Body of pancreas (tissue), 4 donors: ENCODE measurements around the gene KRT6A.

Experiments
- POLR2A ChIP-seq, 3 donors: fragments of 450-650 bp; IDR thresholded peaks; one replicate each; pipeline ENCODE4 v1.6.1; 2016; ENCODE audit warnings: antibody characterized with exemption in 3 of 3, mild to moderate bottlenecking in 2 of 3
- TF ChIP-seq, protein P1 (sequence below), 7 experiments: fragments of 450-650 bp in 4 of 7; fragments of 200-600 bp in 3 of 7; sonication (generic) in 3 of 7; IDR thresholded peaks; one replicate each; pipeline ENCODE4 v1.5.1; 2016 to 2019; ENCODE audit warnings: antibody characterized with exemption in 7 of 7

DNA sequence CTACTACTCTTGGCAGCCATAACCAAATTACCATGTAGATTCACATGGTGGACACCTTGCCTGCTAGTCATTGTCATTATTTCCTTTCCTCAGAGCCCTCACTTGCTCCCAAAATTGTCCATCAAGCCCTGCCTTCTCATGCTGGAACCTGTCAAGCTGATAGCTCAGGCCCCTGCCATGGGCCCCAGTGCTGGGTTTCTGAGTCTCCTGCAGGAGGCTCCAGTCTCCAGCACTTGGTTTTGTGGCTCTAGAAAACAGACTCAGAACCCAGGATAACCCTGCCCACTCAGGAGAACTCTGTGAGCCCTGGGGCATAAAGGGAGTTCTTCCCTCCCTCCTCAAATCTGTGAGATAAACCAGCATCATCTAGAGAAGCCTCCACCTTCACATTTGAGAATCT lies 49.1 kb upstream of the KRT6A start:
- TF ChIP-seq POLR2A (IDR thresholded peaks at IDR 0.05): no peak
- TF ChIP-seq, protein P1, sequence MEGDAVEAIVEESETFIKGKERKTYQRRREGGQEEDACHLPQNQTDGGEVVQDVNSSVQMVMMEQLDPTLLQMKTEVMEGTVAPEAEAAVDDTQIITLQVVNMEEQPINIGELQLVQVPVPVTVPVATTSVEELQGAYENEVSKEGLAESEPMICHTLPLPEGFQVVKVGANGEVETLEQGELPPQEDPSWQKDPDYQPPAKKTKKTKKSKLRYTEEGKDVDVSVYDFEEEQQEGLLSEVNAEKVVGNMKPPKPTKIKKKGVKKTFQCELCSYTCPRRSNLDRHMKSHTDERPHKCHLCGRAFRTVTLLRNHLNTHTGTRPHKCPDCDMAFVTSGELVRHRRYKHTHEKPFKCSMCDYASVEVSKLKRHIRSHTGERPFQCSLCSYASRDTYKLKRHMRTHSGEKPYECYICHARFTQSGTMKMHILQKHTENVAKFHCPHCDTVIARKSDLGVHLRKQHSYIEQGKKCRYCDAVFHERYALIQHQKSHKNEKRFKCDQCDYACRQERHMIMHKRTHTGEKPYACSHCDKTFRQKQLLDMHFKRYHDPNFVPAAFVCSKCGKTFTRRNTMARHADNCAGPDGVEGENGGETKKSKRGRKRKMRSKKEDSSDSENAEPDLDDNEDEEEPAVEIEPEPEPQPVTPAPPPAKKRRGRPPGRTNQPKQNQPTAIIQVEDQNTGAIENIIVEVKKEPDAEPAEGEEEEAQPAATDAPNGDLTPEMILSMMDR (IDR thresholded peaks at IDR 0.05): no peak
